GM21367 (cell line): ENCODE data around the gene ABLIM1.

Experiments used
- ATAC-seq: cut with Tn5 transposase; IDR thresholded peaks from one replicate; pipeline ENCODE4 v1.9.1; 2021; ENCODE audit not compliant: unreplicated experiment

Gene ABLIM1

DNA sequence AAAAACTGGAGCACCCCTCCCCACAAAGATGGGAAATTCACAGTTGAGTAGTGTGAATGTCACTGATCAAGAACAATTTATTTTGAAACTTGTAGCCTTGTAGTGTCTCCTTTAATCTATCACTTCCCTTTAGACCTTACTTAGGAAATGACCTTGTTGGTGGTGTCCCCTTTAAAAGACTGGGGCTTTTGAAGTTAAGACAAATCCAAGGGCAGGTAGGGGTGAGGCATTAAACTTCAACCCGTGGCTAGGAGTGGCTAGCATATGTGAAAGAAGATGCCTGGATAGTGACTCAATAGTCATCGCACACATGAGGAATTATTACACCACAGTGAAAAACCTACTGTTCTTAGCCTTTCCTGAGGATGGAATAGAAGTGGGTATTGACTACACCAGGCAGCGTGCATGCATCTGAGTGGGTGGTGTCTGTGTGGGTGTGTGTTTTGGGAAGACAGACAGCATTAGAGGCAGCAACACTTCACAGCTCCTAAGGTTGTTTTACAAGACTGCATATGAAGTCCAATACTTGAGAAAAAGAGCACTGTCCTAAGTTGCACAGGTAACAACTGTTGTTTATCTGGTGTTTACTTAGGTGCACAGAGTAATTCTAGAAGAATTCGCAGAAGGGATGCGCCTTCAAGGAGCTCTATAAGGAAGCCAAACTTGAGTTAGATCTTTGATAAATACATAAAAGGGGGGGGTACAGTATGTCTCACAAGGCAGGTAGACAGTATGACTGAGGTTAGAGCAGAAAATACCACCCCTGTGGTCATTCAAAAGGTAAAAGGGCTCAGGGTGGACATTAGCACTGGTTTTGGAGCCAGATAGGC lies 32.9 kb downstream of the ABLIM1 start:
- no peak for ATAC-seq

GRCh38 chr10:114624422-114624821 lies 33.7 kb downstream of the ABLIM1 start:
- no peak for ATAC-seq

- no peak for ATAC-seq
Observed at GRCh38 chr10:114623661-114624294, 34.3 kb downstream of the ABLIM1 start.

- ATAC-seq = no peak
Observed at GRCh38 chr10:114623155-114623554, 34.9 kb downstream of the ABLIM1 start.

DNA sequence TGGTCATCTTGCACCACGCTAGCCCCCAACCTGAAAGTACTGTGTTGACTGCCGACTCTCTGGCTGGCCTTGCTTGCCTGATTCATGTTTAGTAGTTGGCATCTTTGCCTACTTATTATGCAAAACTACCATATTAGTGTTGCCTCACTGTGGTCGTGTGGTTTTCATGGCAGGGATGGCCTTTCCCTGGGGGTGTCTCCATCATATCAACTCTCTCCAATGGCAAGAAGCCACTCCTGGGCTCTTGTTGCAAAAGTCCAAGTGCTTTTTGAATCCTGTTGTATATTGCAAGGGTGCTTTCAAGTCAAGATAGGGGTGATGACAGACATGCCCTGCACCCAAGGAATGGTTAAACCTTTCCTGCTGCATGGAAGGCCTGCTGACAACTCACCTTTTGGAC lies 39.4 kb downstream of the ABLIM1 start:
- no peak for ATAC-seq

GRCh38 chr10:114616516-114616915 lies 41.6 kb downstream of the ABLIM1 start:
- ATAC-seq = no peak

DNA sequence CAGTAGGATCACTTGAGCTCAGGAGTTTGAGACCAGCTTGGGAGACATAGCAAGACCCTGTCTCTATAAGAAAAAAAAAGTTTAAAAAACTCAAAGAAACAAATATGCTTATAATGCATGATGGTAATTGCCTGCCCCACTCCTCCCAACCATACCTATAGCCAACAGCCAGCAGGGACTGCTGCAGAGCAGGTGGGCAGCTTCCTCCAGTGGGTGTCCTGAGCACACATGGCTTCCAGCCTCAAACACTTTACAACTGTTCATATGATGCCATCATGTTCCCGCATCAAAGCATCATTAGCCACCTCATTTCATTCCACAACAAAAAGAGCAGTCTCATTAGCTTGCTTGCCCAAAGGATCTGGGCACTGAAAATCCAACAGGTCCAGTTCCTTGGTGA lies 42.0 kb downstream of the ABLIM1 start:
- no peak for ATAC-seq

GRCh38 chr10:114615600-114616007 lies 42.5 kb downstream of the ABLIM1 start:
- peak; percentile 88 for ATAC-seq

GRCh38 chr10:114613237-114613979 lies 44.7 kb downstream of the ABLIM1 start:
- ATAC-seq = no peak

- ATAC-seq = no peak
Observed at GRCh38 chr10:114611617-114612016, 46.5 kb downstream of the ABLIM1 start.

DNA sequence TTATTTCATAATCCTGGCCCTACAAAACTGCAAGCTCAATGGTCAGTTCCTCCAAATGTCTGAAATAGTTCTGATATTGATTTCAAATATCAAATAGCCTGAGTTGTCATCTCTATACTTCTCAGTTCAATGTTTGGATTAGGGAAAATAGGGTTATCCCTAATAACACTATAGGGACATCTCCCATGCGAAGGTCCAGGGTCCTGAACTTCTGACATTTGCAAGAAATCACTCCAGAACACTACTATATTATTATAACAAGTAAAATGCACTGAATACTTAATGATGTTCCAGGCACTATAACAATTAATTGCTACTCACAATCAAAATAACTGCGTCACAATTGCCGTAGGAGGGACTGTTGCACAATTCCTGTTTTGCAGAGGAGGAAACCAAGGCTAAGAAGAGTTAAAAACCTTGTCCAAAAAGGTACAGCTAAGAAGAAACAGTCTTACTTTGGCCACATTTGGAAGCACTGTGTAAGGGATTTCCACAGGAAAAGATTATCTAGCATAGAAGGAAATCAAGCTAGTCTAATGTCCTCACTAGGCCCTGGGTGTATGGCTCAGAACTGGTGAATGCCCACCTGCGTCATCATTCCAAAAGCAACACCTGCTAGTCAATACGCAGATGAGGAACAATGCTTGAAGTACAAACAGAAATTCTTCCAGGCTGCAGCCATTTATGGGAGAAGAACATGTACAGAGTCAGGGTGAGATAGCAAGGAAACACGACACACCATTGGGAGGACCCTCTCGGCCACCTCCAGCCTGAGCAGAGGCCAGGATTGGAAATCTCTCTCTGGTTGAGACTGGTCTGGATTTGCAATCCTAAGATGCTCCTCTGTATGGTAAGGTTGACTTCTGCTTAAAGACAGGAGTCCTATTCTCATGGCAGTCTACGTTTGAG lies 48.3 kb downstream of the ABLIM1 start:
- no peak for ATAC-seq

GRCh38 chr10:114607358-114607998 lies 50.6 kb downstream of the ABLIM1 start:
- ATAC-seq = no peak

DNA sequence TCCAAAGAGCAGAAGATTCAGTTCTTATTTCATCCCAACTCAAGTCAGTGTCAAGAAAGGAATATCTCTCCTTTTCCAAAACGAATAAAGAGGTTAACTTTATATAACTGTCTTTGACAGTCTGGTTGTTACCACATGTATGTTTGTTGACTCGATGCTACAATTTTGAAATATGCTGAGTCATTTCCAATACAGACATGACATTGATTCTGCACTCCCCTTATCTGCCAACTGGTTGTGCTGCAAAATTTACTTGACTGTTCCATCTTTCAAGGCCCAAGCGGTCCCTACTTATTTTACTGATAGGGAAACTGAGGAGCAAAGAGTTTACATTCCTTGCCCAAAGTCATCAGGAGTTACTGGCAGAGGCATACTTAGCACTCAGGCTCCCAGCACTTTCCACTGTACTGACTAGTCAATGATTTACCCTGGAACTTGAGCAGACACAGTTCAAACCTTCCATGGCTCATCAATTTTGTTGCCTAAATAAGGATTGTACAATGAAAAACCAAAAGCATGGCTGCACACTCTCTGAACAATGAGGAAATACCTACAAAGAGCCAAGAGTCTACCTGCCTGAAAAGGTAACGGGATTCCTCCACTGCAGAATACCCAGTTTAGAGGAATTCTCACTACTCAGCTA lies 52.8 kb downstream of the ABLIM1 start:
- ATAC-seq = no peak

DNA sequence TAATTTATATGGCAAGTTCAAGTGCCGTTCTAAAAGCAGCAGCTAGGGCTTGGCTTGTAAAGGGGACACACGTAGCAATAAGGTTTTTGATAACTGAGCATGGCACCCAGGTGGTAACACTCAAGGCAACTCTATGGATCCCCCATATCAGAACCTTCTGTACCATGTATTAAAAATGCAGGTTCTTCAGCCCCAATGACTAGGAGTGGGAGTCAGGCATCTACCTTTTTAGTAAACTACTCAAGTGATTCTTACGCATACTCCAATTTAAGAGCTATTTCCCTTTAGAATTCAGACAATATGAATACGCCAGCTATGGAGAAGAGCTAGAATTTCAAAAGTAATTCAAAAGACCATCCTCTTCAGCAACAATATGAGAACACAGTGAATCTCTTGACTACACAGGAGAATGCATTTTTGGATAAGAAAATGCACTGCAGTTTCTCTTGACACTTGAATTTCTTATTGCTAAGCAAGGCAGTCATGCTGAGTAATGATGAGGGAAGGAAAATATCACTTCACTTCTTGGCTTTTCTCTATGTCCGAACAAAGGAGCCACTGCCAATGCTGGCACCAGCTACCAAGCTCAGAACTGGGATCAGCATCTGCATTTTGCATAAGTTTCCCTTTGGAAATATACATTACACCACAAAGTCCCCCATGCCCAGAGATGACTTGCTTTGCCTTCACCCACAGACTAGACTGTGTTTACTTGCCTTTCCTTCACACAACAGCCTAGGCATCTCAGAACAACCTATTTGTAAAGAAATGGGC lies 53.5 kb downstream of the ABLIM1 start:
- no peak for ATAC-seq

DNA sequence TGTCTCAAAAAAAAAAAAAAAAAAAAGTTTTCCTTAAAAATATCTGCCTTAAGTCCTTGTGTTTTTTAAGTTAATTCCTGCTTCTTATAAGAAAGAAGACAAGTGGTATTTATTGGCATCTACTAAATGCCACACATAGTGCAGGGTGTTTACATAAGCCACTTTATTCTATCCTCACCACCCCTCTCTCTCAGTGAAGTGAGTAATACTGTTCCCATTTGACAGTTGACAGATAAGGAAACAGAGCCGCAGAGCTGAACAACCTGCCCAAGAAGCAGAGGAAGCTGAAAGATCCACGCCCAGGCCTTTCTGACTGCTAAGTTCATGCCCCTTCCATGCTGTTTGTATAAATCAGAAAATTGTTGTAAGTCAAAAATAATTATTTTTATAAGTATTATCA lies 54.1 kb downstream of the ABLIM1 start:
- no peak for ATAC-seq

DNA sequence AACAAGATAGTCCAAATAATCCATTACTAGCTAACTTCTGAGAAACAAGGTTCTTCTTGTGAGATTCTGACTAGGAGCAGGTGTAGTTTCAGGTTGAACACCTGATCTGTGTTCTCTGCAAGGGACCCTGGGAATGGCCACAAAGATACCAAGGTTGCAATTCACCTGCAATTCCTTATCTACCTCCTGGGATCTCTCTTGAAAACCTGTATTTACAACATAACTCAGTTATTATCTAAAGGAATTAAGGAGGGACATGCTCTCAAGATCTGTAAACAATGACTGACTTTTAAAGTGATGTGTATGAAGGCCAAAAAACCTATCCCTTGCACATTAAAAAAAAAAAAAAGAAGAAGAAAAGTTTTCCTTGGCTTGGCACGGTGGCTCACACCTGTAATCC lies 54.8 kb downstream of the ABLIM1 start:
- ATAC-seq = no peak

- no peak for ATAC-seq
Observed at GRCh38 chr10:114600057-114600456, 58.0 kb downstream of the ABLIM1 start.

GRCh38 chr10:114596793-114597192 lies 61.3 kb downstream of the ABLIM1 start:
- ATAC-seq = no peak

GRCh38 chr10:114593816-114594468 lies 64.1 kb downstream of the ABLIM1 start:
- no peak for ATAC-seq
